CD4-positive, alpha-beta T cell treated with Interleukin-1 beta for 1 hour (primary cell): ENCODE measurements around the gene TCF19.

Source experiments
- DNase-seq, 2 donors: peaks; one replicate each; pipeline ENCODE4 v3.0.0-alpha.2; 2020 to 2022

Gene TCF19, protein sequence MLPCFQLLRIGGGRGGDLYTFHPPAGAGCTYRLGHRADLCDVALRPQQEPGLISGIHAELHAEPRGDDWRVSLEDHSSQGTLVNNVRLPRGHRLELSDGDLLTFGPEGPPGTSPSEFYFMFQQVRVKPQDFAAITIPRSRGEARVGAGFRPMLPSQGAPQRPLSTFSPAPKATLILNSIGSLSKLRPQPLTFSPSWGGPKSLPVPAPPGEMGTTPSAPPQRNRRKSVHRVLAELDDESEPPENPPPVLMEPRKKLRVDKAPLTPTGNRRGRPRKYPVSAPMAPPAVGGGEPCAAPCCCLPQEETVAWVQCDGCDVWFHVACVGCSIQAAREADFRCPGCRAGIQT

DNA sequence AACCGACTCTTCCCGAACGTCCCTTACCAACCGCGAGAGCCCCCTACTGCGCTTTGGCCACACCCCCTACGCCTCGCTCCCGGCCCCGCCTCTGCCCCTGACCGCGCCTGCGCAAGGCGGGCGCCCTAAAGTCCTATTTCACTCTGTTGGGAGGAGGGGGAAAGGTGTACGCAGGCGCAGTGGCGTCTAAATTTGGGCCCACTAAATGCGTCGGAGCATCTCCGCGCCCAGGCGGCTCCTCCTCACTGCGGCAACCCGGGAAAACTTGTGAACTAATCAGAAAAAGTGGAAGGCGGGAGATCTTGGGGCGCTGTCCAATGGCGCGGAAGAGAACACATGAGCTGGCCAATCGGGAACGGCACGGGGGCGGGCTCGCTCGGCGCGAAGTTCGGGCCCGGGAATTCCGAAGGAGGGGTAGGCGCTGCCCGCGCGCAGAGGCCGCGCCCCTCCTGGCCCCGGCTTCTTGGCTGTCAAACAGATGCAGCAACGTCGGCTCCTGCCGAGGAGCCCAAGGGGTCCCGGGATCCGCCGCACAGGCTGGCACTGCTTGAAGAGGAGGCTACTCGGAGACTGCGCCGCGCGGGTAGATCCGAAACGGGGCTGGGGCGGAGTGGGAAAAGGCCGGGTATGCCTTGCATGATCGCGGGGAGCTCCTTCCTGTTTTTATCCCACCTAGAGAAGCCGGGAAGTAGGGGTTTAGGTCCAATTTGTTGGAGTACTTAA lies at the start of gene TCF19:
TSS of gene TCF19 (plus strand) at position 450 of the 723 bp plus-strand sequence. CDS start 881 bp downstream, outside the sequence.
- peak; percentile 99 for DNase-seq

DNA sequence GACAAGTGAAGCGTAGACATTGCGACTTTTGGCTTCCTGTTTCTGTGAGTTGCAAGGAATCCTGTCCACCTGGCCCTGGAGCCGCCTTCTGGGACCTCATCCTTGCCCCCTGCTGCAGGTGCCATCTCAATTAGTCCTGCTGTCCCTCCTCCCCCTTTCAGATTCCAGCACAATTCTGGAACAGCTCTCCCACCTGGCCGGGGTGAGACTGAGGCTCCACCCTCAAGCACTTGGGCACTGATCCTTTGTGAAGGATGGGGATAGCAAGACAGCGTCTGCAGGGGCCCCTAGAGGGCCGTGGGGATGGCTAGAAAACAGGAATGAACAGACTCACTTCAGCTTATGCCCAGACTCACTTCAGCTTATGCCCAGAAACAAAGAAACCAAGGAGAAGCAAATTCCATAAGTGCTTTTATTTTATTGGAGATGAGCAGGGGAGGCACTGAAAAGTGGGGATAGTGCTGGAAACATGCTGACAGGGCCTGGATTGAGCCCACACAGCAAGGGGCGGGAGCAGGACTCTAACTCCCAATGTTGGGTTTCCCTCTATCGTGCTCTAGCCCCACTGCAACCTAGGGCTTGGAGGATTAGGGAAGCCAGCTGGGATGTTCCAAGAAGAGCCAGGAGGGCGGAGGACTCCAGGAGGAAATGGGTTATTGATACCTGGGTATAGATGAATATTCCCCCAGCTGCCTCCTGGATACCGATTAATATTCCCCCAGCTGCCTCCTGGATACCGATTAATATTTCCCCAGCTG lies 47.4 kb upstream of the TCF19 start:
- DNase-seq = no peak

DNA sequence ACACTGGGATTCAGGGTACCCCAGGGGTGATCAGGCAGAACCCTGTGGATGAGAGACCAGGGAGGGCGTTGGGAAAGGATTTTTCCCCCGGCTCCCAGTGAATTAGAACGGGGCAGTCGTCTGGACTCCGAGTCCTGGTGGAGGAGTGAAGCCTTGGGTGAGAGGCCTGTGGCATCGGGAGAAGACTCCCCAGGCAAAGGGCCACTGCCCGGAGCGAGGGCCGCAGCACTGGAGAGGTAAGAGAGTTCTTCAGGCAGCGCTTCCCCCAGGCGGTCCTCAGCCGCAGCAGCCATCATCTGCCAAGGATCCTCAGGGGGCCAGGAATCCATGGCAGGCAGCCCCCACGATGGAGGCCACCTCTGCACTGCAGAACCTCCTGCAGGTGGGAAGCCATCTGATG lies 46.7 kb upstream of the TCF19 start:
- no peak for DNase-seq

DNA sequence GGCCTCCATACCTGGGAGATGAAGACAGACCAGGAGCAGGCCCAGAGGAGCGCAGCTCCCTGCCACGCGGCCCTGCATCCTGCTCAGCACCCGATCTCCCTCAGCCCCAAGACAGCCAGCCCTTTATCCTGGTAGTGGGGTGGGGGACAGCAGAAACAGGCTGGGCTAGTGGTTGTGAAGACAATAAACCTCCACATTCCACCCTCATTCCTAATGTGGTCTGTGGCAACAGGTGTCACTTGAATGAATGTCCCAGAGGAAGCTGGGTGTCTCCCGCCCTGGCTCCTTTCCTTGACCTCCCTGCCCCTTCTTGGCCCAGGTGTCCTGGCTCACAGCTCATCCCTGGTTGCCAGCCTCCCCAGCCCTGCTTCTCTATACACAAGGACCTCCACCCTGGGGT lies 45.9 kb upstream of the TCF19 start, which contains the start of gene C6orf15:
TSS of gene C6orf15 (minus strand) at position 98 of the 400 bp plus-strand sequence. CDS start at position 78, 20 bp downstream.
- no peak for DNase-seq

DNA sequence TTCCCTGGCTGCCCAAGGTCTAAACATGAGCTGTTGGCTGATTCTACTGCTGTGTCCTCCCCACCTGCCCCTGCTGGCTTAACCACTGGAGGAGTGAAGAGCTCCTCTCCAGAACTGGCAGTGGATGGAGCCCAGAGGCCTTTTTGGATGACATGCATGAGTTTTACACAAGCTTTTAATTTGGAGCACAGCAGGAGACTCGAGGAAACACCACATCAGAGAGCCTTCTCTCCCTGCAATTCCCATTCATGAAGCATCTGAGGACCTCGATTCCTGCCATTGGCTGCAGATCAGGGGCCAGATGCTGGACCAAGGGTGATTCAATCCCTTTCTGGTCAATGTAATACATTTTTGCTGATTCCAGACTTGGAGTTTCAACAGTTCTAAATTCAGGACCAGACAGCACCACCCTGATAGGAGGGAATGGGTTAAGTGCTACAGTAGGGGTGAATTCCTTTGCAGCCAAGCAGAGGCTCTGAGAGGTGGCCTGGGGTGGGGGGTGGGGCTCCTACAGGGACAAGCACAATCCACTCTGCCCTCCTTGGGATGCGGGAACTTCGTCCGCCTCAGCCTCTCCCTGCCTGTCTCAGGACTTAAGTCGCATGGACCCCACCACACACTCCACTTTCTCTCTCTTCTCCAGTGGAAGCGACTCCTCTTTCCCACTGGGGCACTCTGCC lies 44.4 kb upstream of the TCF19 start:
- no peak for DNase-seq

DNA sequence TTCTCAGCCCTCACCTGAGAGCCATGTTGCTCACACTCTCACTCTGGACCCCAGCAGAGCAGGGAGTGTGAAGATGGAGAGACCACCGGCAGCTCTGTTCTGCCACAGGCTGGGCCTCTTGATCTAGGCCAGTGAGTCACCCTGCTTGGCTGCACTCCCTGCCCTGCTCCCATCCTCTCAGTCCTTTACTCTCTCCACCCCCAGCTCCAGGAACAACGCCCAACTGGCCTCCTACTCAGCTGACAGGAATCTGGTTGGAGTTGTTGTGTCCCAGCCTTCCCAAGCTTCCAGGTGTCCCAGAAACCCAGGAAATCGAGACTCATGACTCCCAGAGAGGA lies 43.9 kb upstream of the TCF19 start, which contains the start of gene PSORS1C1:
TSS of gene PSORS1C1 (plus strand) at position 260 of the 338 bp plus-strand sequence. CDS start 14,833 bp downstream, outside the sequence.
- DNase-seq = no peak

DNA sequence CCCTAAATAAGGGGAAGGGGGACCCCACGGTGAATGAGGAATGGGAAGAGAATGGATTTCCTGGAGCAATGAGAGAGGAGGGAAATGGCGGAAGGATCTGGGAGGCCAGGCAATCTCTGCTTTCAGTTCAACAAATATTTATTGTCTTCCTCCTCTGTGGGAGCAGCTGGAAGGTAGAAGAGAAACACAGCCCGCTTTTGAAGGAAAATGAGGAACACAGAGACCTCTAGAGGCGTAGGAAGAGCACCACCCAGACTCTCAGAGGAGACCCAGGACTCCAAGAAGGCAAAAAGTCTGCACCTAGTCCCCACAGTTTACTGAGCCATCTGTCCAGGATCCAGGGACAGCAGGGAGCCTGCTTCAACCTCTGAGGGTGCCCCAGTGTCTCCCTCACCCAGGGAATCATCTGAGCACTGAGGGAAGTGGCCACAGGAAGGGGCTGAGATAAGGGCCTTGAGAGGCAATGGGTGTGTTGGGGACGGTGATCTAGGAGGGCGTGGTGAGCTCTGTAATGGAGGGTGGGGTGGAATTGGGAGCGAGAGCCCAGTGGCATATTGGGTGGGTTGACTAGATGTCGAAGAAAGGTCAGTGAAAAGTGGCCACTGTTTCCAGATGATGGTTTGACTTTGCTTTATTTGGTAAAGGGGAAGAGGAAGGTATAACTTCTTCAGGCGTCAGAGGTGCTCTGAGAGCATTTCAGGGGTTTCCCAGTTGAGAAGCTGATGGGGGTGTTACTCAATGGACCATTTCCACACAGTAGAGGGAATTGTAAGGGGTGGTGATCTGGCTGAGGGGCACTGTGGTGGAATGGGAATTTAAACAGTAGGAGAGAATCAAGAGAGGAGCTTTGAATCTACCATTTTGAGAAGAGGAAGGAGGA lies 43.2 kb upstream of the TCF19 start:
- no peak for DNase-seq

DNA sequence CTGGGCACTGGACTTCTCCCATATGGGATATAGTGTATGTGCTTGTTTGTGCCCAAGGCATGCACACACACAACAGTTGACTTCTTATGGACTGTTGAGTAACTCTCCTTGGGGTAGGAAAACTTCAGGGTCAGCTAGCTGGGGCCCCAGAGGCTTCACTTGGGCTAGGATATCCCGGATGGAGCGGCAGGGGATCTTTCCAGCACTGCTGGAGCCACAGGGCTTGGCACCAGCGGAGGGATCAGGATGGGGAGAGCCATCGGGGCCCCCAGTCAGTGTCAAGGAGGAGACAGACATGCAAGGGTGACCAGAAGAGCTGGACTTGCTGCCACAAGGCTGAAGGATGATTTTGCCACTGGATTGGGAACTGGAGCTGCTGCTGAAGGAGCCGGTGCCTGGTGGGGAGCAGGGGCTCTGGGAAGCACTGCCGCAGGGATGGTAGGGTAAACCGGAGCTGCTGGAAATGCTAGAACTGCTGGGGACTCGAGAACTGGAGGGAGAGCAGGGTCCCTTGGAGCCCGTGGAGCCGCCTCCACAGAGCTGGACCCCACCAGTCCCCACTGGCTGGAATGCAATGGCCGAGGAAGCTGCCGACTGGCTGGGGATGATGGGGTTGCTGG lies 42.3 kb upstream of the TCF19 start:
- no peak for DNase-seq

DNA sequence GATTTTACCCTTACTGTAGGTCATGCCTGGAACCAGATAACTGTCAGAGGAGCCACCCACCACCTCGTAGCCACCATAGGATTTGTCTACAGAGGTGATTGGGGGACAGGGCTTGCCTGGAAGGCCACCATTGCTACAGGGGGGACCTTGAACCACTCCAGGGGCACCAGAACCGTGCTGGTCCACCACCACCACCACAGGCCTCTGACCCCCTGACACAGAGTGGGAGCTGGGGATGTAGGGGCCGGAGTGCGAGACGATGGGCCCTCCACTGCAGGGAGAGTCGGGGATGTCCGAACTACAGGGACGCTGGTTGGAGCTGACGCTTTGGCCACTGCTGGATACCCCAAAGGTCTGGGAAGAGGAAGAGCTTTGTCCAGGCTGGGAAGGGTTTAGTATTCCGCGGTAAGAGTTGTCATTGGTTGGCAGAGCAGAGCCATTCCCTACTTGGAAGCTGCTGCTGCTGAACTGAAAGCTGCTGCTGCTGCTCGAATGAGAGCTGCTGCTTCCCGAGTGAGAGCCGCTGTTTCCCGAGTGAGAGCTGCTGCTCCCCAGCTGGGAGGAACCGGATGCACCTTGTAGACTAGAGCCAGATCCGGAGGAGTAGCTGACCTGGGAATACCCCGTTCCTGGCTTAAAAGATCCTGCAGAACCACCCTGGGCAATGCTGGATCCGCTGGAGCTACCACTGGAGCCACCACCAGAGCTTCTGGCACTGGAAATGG lies 41.6 kb upstream of the TCF19 start:
- no peak for DNase-seq

DNA sequence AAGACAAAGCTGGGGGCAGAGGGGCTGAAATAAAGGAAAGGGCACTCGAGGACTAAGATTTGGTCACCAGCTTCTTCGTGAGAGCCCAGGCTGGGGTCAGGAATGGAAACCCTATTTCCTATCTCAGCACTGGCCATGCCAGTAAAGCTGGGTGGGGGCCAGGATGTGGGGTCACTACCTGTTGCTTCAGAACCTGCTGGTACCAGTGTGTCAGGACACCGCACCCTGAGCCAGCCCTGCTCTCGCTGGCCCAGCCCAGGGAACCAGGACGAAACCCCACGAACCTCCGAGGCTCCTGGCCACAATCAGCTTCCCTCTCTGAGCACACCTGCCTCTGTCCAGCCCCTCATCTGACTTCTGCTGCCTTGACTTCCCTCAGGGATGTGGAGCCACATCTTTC lies 40.2 kb upstream of the TCF19 start:
- DNase-seq = no peak

DNA sequence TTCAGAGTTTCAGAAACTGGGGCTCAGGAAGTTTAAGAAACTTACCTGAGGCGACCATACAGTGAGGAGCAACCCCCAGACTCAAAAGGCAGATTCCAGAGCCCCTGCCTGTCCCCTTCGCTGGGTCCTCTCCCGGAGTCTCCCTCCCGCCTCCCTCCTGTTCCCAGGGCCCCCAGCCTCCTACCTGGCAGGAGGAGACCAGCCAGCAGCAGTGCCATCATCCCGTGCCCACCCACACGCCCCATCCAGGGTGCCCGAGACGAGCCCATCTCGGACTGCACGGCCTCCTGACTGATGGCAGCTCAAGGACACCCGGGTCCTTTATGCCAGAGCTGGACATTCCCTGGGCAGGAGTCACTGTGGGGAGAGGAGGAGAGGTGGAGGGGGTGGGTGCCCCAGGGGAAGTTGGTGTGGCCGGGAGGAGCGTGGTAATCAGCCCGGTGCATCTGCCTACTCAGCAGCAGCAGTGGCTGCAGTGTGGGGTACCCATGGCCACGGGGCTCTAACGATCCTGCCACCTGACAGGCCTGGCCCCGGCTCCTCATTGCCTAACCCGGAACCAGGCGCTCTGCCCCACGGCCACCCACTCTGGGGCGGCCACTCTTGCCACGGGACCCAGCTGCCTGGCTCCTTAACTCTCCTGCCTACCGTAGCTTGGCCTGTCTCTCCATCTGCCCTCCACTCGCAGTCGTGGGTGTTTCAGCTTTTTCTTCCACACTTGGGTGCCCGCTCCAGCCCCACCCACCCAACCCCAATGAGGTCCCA lies 38.1 kb upstream of the TCF19 start, which contains the start of gene CDSN:
TSS of gene CDSN (minus strand) at position 296 of the 765 bp plus-strand sequence. CDS start at position 269, 27 bp downstream.
- no peak for DNase-seq

DNA sequence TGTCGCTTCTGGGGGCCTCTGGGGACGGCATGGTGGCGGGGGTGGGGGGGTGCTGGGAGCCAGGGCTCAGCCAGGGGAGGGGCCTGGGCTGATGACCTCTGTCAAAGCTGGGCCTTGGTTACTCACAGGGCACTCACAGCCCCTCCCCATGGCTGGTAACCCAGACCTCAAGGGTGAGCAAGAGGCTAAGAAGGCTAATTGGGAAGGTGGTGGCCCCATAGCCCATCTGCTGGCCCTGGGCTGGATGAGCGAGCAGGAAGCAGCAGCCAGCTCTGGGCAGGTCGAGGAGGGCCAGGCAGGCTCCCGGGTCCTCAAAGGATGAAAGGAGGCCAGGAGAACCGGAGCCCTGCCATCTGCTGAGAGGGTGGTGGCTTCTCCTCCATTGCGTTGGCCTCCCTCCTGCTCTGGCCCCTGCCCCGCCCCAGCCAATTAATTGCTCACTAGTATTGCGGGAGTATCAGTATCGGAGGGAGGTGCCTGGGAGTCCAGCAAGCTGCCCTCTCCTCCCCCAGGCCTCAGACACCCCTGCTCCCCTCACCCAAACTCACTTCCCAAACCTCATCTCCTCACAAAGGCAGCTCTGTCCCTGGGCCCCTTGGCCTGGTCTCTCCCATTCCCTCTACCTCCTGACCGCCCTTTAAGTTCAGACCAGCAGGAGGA lies 37.1 kb upstream of the TCF19 start:
- DNase-seq = no peak

DNA sequence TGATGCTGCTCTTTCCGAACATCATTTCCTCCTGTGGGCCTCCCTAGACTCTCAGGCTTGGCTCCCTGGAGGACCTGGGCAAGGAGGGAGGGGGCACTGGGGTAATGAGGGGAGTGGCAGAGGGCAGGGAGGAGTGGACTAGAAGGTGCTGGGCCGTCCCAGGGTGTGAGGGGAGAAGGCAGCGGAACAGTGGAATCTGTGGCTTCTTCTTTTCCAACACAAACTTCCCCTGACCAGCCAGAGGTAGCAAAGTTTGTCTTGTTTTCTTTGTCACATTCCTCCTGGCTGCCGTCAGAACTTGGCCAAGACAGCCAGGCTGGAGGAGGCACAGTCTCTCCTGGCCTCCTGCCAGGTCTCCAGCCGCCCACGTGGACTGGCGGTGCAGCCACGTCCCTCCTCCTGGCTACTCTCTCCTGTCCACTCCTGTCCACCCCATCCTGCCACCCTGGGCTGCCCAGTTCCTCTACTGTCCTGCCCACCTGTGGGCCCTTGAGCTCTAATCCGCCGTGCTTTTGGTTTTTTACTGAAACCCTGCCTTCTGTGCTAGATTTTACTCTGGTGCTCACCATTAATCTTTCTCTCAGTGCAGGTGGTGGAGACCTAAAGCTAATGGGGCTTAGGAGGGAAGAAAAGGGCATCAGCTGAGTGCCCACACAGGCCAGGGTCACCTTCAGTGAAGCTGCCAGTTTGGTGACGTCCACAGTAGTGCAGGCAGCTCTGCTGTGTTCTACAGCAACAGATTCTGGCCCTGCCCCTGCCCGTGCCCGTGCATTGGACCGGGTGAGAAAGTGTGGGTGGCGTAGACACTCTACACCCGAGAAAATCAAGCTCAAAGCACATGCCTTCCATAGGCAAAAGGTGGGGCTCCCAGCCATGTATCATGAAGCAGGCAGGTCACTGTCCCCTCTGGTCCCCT lies 35.3 kb upstream of the TCF19 start:
- DNase-seq = no peak

DNA sequence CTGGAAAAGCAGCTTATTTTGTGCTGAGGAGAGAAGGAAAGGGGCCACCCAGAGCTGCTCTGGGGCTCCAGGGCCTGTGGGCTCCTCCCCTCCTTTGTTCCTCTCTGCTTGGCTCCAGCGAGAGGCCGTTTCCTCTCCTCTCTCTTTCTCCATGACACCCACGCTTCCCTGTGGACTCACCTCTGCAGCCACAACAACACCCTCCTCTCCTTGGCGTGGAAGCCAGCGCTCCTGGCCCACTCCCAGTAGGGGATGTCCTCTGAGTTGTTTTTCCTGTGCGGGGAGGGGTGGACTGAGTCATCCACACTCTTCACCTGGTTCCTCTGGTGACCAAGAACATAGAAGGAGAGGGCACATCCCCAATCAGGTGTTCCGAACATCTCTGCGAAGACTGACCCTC lies 33.2 kb upstream of the TCF19 start:
- DNase-seq = no peak

DNA sequence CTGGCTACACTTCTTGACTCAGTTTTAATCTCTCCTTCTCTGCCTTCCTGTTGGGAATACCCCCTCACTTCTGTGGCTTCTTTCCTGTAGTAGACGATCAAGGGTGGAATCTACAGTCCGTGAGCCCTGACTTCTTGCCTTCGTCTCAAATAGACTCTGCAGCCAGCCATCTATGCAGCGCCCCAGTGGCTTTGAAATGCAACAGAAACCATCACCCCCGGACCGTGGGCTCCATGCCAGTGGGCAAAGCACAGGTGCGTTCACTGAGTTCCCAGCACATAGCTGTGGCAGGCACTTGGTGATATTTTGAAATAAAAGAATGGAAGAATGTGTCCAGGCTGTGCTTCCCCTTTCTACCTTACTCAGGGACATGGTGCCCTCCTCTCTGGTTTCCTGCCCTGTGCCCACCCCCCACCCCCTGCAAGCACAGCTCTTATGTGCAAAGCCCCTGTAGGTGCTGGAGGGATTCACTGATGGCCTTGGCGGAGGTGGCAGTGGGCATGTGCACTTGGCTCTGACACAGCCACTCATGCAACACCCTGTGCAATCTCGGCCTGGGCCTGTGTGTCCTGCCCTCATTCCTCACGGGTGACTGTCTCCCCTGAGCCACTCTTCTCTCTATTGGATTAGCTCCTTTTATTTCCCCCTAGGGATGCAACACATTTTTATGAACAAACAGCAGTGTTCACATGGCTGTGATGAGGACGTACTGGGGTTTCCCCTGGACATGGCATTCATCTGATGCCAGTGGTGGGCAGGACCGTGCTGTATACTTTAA lies 32.6 kb upstream of the TCF19 start:
- DNase-seq = no peak

DNA sequence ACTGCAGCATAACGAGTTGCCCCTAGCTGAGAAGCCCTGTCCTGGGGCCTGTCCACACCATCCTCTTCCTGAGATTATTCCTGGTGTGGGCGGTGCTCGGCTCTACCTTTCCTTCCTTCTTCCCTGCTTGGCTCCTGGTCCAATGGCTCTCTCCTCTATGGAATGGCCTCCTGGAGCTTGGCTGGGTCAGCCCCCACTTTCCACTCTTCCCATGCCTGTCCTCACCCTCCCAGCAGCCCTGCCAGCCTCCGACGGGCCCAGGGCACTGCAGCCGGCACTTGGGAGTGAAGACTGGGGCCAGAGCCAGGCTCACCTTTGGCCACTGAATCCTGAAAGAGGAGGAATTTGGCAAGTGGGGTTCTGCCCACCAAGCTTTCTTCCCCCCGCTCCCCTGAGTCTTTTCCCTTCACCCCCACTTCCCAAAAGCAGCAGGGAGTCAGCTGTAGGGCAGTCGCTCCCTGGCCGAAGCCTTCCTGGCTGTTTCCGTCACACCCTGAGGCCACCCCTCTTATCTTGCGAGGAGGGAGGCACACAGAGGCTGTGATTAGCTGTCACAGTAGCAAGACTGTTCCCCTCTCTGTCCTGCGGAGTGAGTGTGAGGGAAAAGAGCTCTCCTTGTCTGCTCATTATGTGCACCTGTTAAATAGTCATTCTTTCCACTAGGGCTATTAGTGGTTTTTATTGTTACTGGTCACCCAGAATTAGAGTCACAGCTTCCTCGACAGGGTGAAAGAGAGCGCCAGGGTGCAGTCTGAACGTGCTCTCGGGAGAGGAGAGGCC lies 31.8 kb upstream of the TCF19 start:
- DNase-seq = no peak
